Subcutaneous abdominal adipose tissue (tissue), 5 donors: ENCODE measurements around the gene GREB1L.

Source experiments
- H3K27ac ChIP-seq: one replicate; pipeline ENCODE4 v1.7.0; 2013; ENCODE audit warnings: low read depth, mild to moderate bottlenecking, inconsistent platforms, low read length, moderate library complexity
- H3K27me3 ChIP-seq, 5 donors: one replicate each; pipeline ENCODE4 v1.7.0; 2013; ENCODE audit warnings: low read length in 5 of 5, inconsistent platforms in 1 of 5; ENCODE audit not compliant: control insufficient read depth in 5 of 5, insufficient read depth in 4 of 5
- H3K36me3 ChIP-seq, 5 donors: one replicate each; pipeline ENCODE4 v1.7.0; 2013; ENCODE audit warnings: low read length in 5 of 5; ENCODE audit not compliant: control insufficient read depth in 5 of 5, insufficient read depth in 5 of 5
- H3K4me1 ChIP-seq, 5 donors: one replicate each; pipeline ENCODE4 v1.7.0; 2013; ENCODE audit warnings: low read length in 5 of 5, mild to moderate bottlenecking in 3 of 5, moderate library complexity in 1 of 5; ENCODE audit not compliant: control insufficient read depth in 5 of 5, insufficient read depth in 5 of 5
- H3K4me3 ChIP-seq, 5 donors: one replicate each; pipeline ENCODE4 v1.7.0; 2013; ENCODE audit warnings: low read length in 5 of 5, low read depth in 1 of 5
- H3K9ac ChIP-seq, 5 donors: one replicate each; pipeline ENCODE4 v1.7.0; 2013; ENCODE audit warnings: low read length in 5 of 5, mild to moderate bottlenecking in 4 of 5, moderate library complexity in 3 of 5
- H3K9me3 ChIP-seq, 5 donors: one replicate each; pipeline ENCODE4 v1.7.0; 2013; ENCODE audit warnings: low read length in 5 of 5; ENCODE audit not compliant: control insufficient read depth in 5 of 5
- donor health status: healthy.
- donor health status: healthy.
- donor health status: healthy.
- donor health status: healthy.
- donor health status: healthy.

GREB1L gene

GRCh38 chr18:21262244-21262643, 20.2 kb downstream of the GREB1L start:
- no peaks in the 10 kb centered on the region for H3K9me3 ChIP-seq
- no peak overlapping the region for H3K9ac ChIP-seq
- no peak overlapping the region for H3K4me3 ChIP-seq
- H3K36me3 ChIP-seq = no peaks in the 10 kb centered on the region
- no peak overlapping the region for H3K27ac ChIP-seq
- no peaks in the 10 kb centered on the region for H3K27me3 ChIP-seq
- H3K4me1 ChIP-seq = peaks cover 0 to 4% (median 0%) of the 10 kb centered on the region in 5 donors

GRCh38 chr18:21262979-21263378, 20.9 kb downstream of the GREB1L start:
- Histone ChIP-seq H3K27ac (no peak overlapping the region), H3K36me3 (no peaks in the 10 kb centered on the region), H3K4me1 (peaks cover 0 to 4% (median 0%) of the 10 kb centered on the region in 5 donors), H3K9ac (no peak overlapping the region), H3K9me3 (no peaks in the 10 kb centered on the region), H3K4me3 (no peak overlapping the region), H3K27me3 (no peaks in the 10 kb centered on the region)

- Histone ChIP-seq H3K27ac (no peak overlapping the region), H3K4me1 (peaks cover 0 to 4% (median 0%) of the 10 kb centered on the region in 5 donors), H3K9me3 (no peaks in the 10 kb centered on the region), H3K27me3 (no peaks in the 10 kb centered on the region), H3K9ac (no peak overlapping the region), H3K36me3 (no peaks in the 10 kb centered on the region), H3K4me3 (no peak overlapping the region)
Measured at GRCh38 chr18:21264651-21265050, 22.6 kb downstream of the GREB1L start.

- Histone ChIP-seq H3K9ac (no peak overlapping the region), H3K9me3 (no peaks in the 10 kb centered on the region), H3K36me3 (no peaks in the 10 kb centered on the region), H3K4me1 (peaks cover 0 to 4% (median 0%) of the 10 kb centered on the region in 5 donors), H3K4me3 (no peak overlapping the region), H3K27ac (no peak overlapping the region), H3K27me3 (no peaks in the 10 kb centered on the region)
Measured at GRCh38 chr18:21265971-21266673, 24.1 kb downstream of the GREB1L start.

GRCh38 chr18:21267400-21267799, 25.4 kb downstream of the GREB1L start:
- no peak overlapping the region for H3K4me3 ChIP-seq
- no peaks in the 10 kb centered on the region for H3K27me3 ChIP-seq
- no peak overlapping the region for H3K27ac ChIP-seq
- H3K9ac ChIP-seq = no peak overlapping the region
- H3K4me1 ChIP-seq = peaks cover 0 to 2% (median 0%) of the 10 kb centered on the region in 5 donors
- no peaks in the 10 kb centered on the region for H3K36me3 ChIP-seq
- no peaks in the 10 kb centered on the region for H3K9me3 ChIP-seq

- no peaks in the 10 kb centered on the region for H3K36me3 ChIP-seq
- no peaks in the 10 kb centered on the region for H3K27me3 ChIP-seq
- H3K4me3 ChIP-seq = no peak overlapping the region
- H3K27ac ChIP-seq = no peak overlapping the region
- no peaks in the 10 kb centered on the region for H3K4me1 ChIP-seq
- no peak overlapping the region for H3K9ac ChIP-seq
- H3K9me3 ChIP-seq = no peaks in the 10 kb centered on the region
Measured at GRCh38 chr18:21269349-21269748, 27.3 kb downstream of the GREB1L start.

- H3K4me3 ChIP-seq = no peak overlapping the region
- no peak overlapping the region for H3K9ac ChIP-seq
- H3K4me1 ChIP-seq = no peaks in the 10 kb centered on the region
- no peaks in the 10 kb centered on the region for H3K36me3 ChIP-seq
- no peaks in the 10 kb centered on the region for H3K9me3 ChIP-seq
- no peaks in the 10 kb centered on the region for H3K27me3 ChIP-seq
- H3K27ac ChIP-seq = no peak overlapping the region
Measured at GRCh38 chr18:21270453-21270852, 28.4 kb downstream of the GREB1L start.

GRCh38 chr18:21272016-21272579, 30.1 kb downstream of the GREB1L start:
- Histone ChIP-seq H3K4me1 (no peaks in the 10 kb centered on the region), H3K4me3 (no peak overlapping the region), H3K9ac (no peak overlapping the region), H3K27me3 (no peaks in the 10 kb centered on the region), H3K9me3 (no peaks in the 10 kb centered on the region), H3K36me3 (no peaks in the 10 kb centered on the region), H3K27ac (no peak overlapping the region)

GRCh38 chr18:21273568-21273967, 31.5 kb downstream of the GREB1L start:
- Histone ChIP-seq H3K27ac (no peak overlapping the region), H3K36me3 (no peaks in the 10 kb centered on the region), H3K9ac (no peak overlapping the region), H3K4me3 (no peak overlapping the region), H3K4me1 (no peaks in the 10 kb centered on the region), H3K27me3 (no peaks in the 10 kb centered on the region), H3K9me3 (no peaks in the 10 kb centered on the region)

- H3K9ac ChIP-seq = no peak overlapping the region
- no peaks in the 10 kb centered on the region for H3K4me1 ChIP-seq
- no peaks in the 10 kb centered on the region for H3K36me3 ChIP-seq
- H3K4me3 ChIP-seq = no peak overlapping the region
- H3K9me3 ChIP-seq = no peaks in the 10 kb centered on the region
- no peak overlapping the region for H3K27ac ChIP-seq
- no peaks in the 10 kb centered on the region for H3K27me3 ChIP-seq
Measured at GRCh38 chr18:21275645-21276044, 33.6 kb downstream of the GREB1L start.
